Measurements from ENCODE around the gene TEX30.
"Not testable (repeated sequence)": the region's sequence is repeated elsewhere in the genome, so short reads cannot be mapped to it uniquely, and the experiment has no call there.

The TEX30 gene

DNA sequence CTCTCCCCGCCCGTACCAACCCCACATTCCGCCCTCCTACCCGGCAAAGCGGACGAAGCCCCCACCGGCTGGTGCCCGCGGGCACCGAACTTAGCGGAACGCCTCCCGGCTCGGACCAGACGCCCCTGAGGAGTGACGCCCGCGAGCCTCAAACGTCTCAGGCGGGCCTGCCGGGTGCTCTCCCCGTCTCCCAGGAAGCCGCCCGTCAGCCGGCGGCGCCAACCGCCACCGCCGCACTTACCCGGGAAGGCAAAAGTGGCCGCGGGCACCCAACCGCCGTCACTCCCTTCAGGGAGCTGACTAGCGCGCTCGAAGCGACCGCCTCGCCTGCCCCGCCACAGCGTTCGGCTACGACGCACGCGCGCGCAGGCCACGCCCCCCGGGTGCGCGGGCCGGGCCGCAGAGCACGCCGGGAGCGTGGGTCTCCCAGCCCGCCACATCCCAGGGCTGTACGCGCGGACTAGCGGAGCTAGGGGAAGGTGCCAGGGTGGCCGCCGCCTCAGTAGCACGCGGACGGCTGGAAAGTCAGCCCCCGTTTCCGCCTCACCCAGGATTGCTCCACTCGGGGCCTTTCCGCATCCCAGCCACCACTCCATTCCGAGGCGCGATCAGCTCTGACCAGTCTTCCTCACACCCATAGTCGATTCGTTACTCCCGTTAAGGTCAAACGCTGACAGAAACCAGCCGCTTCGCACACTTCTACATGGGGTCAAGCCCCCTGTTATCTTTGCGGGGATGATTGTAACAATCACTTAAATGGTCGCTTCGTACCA lies at the start of gene TEX30:
Gene TEX30 (minus strand): TSS at position 346 of the 773 bp plus-strand sequence. CDS start 3,760 bp downstream, outside the sequence.
- DNase-seq, result peak; percentile 87

- DNase-seq, result no peak
Measured at GRCh38 chr13:102817907-102818306, 44.3 kb upstream of the TEX30 start.

- DNase-seq, result no peak
Measured at GRCh38 chr13:102817241-102817640, 43.7 kb upstream of the TEX30 start.

DNA sequence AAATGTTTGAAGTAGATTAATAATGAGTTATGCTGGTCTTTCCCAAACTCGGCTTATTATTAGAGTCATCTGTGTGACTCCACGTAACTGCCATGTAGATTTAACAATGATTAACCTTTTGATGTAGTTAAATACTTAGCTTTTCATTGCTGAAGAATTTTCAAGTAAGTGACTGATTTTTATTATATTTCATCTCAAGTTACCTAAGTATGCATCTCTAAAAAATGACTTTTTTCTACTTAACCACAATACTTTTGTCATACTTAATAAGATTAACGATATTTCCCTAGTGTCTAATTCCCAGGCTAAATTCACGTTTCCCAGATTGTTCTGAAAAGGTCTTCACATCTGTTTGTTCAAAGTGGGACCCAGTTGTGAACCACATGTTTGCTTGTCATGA lies 43.1 kb upstream of the TEX30 start:
- DNase-seq, result no peak

- no peak for DNase-seq
Measured at GRCh38 chr13:102815788-102816187, 42.2 kb upstream of the TEX30 start.

DNA sequence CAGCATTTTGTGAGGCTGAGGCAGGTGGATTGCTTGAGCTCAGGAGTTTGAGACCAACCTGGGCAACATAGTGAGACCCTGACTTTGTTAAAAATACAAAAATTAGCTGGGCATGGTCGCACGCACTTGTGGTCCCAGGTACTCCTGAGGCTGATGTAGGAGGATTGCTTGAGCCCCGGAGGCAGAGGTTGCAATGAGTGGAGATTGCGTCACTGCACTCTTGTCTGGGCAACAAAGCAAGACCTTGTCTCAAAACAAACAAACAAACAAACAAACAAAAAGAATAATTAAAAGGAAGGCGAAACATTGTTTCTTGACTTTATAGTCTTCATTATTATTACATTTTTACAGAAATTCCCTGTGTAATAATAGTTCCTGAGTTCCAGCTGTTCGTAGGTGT lies 41.2 kb upstream of the TEX30 start:
- DNase-seq, result no peak

DNA sequence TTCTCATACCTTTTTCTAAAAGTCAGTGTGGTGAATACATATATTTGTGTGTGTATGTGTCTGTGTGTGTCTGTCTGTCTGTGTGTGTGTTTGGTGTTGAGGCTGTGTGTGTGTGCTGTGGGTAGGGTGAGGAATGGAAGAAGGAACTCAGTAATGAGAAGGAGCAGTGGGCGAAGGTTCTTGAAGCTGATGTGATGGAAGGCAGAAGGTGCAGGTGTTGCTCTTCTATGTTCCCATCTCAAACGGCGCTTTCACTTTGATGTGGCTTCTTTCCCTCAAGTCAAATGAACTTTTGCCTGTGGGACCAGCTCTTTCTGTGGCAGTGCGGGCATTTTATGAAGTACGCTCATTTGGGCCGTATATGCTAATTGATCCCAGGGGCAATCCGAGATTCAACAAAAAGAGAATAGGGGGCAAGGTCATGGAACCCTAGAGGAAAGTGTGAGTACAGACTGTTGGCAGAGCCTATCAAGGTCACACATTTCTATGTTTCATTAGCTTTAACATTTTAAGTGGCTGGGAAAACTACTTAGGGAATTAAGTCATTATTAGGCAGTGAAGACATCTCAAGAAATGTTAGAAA lies 40.5 kb upstream of the TEX30 start:
- DNase-seq, result no peak

GRCh38 chr13:102812611-102813287 lies 39.2 kb upstream of the TEX30 start:
- no peak for DNase-seq

DNA sequence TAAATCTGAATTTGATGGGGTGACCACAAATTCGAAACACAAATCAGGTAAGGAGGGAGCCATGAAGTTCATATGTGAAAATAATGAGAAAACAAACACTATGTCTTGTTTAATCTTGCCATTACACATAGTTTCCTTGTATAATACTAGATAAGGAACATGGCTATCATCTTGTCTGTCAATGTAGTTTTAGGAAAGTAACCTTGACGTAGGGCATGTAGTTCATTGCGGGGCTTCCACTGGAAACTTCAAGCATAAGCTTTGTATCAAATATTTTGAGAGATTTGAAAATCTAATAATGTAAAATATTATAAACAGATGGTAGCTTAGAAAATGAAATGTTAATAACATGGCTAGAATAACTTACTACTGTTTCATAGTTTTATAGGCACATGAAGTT lies 34.1 kb upstream of the TEX30 start:
- DNase-seq, result no peak

DNA sequence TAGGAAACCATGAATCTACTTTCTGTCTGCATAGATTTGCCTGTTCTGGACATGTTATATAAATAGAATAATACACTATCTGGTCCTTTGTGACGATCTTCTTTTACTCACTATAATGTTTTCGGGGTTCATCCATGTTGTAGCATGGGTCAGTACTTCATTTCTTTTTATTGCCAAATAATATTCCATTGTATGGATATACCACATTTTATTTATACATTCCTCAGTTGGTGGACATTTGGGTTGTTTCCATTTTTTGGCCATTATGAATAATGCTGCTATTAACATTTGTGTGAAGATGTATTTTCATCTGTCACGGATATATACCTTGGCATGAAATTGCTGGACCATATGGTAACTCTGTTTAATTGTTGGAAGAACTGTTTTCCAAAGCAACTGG lies 32.1 kb upstream of the TEX30 start:
- DNase-seq, result no peak

- DNase-seq, result peak; percentile 80
Measured at GRCh38 chr13:102800145-102801041, 26.8 kb upstream of the TEX30 start.

GRCh38 chr13:102799426-102800144 lies 26.0 kb upstream of the TEX30 start:
- DNase-seq, result no peak

DNA sequence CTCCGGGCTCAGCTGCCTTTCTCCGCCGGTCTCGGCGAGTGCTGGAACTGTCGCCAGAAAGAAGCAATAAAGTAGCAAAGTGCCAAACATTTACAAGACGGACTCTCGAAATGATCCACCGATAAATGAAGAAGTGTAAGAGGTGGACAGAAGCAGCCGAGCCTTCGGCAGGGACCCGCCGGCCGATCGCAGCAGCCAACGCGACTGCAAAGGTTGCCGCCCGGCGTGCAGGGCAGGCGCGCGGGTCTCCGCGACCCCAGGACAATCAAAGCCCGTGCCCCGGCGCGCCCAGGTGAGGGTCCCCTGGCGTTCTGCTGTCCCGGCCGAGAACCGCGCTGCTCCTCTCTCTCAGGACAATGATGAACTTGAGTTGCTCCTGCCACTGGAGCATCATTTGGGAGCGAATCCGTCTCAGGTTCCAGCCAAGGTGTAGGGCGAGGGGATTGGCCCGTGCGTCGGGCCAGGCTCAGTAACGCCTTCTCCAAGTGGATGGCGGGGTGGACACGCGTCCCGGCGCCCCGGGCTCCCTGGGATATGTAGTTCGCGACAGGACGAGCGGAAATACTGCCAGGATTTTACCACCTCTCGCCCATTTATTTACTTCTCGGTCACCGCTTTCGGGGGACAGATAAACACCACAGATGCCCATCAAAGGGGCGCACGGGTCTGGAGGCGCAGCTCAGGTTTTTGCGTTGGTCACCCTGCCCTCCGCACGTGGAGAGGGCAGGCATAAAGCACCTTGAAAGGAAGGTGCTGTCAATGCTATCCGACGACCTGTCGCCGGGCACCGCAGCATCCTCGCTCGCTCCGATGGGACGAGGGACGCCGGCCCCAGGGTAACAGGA lies 25.2 kb upstream of the TEX30 start, which contains the start of the genes BIVM and POGLUT2:
Gene BIVM (plus strand): TSS at position 539 of the 845 bp plus-strand sequence. CDS start 8,149 bp downstream, outside the sequence.
Gene POGLUT2 (minus strand): TSS at position 396 of the 845 bp plus-strand sequence. CDS start 306 bp downstream, at position 90.
- DNase-seq, result peak; percentile 97

GRCh38 chr13:102793611-102794355 lies 20.2 kb upstream of the TEX30 start:
- no peak for DNase-seq

DNA sequence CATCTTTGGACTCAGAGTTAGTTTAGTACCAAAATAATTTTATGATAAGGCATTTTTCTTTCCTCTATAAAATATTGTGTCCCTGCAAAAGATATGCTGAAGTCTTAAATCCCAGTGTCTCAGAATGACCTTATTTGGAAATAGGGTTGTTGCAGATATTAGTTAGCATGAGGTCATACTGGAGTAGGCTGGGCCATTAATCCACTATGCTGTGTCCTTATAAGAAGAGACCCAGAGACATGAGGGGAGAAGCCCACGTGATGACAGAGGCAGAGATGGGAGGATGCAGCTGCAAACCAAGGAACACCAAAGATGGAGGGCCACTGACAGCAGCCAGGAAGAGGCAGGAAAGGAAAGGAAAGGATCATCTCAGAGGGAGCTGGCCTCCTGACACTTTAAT lies 18.8 kb upstream of the TEX30 start:
- no peak for DNase-seq

- no peak for DNase-seq
Measured at GRCh38 chr13:102788683-102789082, 15.1 kb upstream of the TEX30 start.

GRCh38 chr13:102784483-102784882 lies 10.9 kb upstream of the TEX30 start:
- no peak for DNase-seq

DNA sequence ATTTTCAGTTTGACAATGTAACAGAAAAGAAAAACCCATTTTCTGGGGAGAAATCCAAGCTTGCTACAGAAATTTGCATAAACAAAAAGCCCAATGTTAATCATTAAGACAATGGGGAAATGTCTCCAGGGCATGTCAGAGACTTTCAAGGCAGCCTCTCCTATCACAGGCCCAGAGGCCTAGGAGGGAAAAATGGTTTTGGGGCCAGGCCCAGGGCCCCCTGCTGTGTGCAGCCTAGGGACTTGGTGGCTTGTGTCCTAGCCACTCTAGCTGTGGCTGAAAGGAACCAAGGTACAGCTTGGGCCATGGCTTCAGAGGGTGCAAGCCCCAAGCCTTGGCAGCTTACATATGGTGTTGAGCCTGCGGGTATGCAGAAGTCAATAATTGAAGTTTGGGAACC lies 8.0 kb upstream of the TEX30 start:
- DNase-seq, result no peak

GRCh38 chr13:102780656-102781055 lies 7.1 kb upstream of the TEX30 start:
- DNase-seq, result not testable (repeated sequence)

- no peak for DNase-seq
Measured at GRCh38 chr13:102779436-102780159, 6.0 kb upstream of the TEX30 start.
